AG09309 (cell line): ENCODE measurements around the gene MIDN.
A peak's percentile ranks its signal among the peaks of the same experiment; 100 is the strongest.

Source experiments
- DNase-seq: peaks from one replicate; pipeline ENCODE4 v3.0.0-alpha.2; 2010; ENCODE audit warnings: low read depth
- H3K4me3 ChIP-seq: 2 replicates; pipeline ENCODE4 v1.5.1; 2011; ENCODE audit warnings: mild to moderate bottlenecking, low read depth, low read length, moderate library complexity; ENCODE audit not compliant: control insufficient read depth
- TF ChIP-seq, protein P1 (sequence below): IDR thresholded peaks from 2 replicates; pipeline ENCODE4 v1.5.1; 2011; ENCODE audit warnings: mild to moderate bottlenecking, low read depth, low read length, inconsistent platforms; ENCODE audit not compliant: insufficient read depth, control insufficient read depth; ENCODE audit errors: missing control alignments

The MIDN gene

DNA sequence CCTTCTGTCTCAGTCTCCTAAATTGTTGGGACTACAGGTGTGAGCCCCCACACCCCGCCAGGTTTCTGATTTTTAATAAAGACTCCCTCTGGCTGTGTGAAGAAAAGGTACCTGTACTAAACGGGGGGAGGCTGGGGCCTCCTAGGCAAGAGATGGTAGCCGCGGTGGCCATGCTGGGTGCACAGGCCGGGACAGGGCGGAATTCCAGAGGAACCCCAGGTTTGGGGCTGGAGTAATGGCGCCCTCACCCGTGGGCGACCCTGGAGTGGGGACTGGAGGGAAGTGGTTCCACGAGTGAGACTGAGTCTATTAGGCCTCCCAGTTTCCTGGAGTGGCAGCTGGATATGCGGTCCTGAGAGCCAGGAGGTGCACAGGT is 9.0 kb upstream of the MIDN start:
- TF ChIP-seq, protein P1, sequence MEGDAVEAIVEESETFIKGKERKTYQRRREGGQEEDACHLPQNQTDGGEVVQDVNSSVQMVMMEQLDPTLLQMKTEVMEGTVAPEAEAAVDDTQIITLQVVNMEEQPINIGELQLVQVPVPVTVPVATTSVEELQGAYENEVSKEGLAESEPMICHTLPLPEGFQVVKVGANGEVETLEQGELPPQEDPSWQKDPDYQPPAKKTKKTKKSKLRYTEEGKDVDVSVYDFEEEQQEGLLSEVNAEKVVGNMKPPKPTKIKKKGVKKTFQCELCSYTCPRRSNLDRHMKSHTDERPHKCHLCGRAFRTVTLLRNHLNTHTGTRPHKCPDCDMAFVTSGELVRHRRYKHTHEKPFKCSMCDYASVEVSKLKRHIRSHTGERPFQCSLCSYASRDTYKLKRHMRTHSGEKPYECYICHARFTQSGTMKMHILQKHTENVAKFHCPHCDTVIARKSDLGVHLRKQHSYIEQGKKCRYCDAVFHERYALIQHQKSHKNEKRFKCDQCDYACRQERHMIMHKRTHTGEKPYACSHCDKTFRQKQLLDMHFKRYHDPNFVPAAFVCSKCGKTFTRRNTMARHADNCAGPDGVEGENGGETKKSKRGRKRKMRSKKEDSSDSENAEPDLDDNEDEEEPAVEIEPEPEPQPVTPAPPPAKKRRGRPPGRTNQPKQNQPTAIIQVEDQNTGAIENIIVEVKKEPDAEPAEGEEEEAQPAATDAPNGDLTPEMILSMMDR, result no peak
- no peak for DNase-seq
- H3K4me3 ChIP-seq, result no peak overlapping the region

DNA sequence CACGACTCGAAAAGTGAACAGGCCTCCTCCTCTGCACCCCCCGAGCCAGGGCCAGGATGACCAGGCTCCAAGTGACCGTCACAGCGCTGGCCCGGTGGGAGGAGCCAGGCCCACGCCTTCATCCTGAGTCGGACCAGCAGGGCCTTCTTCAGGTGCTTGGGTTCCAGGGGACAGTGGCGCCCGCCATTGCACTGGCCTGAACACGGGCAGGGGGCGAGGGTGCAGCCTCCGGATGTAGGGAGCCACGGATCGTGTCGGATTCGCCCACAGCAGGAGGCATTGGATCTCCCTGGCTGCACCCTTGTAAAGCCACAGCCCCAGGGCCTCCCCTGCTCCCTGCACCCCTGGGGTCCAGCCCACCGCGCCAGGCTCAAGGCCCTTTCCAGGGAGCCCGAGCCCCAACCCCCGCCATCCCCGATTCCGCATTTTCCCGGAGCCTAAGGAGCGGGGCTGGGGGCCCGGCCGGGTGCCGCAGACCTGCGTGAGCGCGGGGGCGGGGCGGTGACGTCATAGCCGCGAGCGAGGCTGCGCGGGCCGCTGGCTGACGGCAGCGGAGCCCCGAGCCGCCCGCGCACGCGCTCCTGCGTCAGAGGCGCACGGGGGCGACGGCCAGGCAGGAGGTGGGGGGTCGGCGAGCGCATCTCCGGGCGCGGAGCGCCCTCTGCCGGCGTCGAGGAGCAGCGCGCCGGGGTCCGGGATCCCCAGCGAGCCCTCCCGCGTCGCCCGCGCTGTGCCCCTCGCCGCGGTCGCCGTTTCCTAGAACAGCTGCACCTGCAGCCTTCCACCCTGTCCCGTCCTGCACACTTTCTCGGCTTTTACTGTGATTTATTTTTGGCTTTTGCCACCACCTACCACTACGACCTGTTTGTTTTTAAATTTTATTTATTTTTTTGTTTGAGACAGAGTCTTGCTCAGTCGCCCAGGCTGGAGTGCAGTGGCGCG is 8.3 kb upstream of the MIDN start:
- peak overlapping the region; percentile 35 for H3K4me3 ChIP-seq
- TF ChIP-seq, protein P1, result peak; percentile 53
- DNase-seq, result no peak

DNA sequence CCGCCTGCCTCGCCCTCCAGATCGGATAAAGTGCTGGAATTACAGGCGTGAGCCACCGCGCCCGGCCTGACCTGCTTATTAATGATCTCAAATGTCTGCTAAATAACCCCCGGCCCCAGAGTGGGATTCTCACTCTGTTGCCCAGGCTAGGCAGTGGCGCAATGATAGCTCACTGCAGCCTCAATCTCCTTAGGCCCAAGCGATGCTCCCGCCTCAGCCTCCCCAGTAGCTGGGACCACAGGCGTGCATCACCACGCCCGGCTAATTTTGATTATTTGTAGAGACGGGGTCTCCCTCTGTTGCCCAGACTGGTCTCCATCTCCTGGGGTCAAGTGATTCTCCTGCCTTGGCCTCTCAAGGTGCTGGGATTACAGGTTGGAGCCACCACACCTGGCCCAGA is 7.5 kb upstream of the MIDN start:
- TF ChIP-seq, protein P1, result no peak
- no peak overlapping the region for H3K4me3 ChIP-seq
- no peak for DNase-seq

DNA sequence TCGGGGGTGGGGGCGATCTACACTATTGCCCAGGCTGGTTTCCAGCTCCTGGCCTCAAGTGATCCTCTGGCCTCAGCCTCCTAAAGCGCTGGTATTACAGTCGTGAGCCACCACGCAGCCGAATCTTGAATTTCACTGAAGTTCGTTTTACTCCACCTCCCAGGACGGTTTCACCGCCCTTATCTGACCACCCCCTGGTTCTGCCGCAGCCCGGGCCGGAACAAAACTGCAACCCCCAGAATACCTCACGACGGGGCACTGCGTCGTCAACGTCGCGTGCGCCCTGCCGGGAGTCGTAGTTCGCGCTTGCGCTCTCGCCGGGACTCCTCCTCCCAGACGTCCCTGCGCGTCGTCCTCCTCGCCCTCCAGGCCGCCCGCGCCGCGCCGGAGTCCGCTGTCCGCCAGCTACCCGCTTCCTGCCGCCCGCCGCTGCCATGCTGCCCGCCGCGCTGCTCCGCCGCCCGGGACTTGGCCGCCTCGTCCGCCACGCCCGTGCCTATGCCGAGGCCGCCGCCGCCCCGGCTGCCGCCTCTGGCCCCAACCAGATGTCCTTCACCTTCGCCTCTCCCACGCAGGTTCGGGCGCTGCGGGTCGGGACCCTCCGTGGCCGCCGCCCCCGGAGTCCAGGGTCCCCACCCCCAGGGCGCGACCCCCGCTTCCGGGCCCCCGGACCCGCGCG is 6.8 kb upstream of the MIDN start, which contains the start of gene ATP5F1D:
Gene ATP5F1D, plus strand, starts transcription at position 335 of the 679 bp plus-strand sequence. Its CDS starts 100 bp downstream, at position 435.
- peak within 1 kb of the TSS; percentile 68 for H3K4me3 ChIP-seq
- TF ChIP-seq, protein P1, result no peak
- peak; percentile 73 for DNase-seq

DNA sequence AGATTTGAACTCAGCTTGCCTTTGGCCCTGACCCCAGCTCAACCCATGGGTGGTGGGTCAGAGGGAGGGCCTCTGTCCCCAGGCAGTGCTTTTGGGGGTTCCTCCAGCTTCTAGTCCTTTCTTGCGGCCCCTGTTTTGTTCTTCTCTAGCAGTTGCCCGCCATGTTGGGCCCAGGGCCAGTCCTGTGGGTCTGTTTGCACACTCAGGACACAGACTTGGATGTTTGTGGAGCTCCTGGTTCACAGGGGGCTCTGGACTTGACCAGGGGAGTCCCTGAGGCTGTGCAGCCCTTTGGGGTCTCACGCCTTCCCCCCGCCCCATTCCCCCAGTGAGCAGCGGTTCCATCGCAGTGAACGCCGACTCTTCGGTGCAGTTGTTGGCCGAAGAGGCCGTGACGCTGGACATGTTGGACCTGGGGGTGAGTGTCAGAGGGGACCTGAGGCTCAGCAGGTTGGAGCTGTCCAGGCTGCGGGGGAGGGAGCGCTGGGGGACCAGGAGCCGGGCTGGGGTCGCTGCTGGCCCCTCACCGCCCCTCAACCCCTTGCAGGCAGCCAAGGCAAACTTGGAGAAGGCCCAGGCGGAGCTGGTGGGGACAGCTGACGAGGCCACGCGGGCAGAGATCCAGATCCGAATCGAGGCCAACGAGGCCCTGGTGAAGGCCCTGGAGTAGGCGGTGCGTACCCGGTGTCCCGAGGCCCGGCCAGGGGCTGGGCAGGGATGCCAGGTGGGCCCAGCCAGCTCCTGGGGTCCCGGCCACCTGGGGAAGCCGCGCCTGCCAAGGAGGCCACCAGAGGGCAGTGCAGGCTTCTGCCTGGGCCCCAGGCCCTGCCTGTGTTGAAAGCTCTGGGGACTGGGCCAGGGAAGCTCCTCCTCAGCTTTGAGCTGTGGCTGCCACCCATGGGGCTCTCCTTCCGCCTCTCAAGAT is 4.4 kb upstream of the MIDN start:
- TF ChIP-seq, protein P1, result peak; percentile 93
- H3K4me3 ChIP-seq, result no peak overlapping the region
- no peak for DNase-seq
